Body of pancreas (tissue), 4 donors: ENCODE data around the gene ERCC1. TPM values are rescaled to one million over a fixed set of nuclear protein-coding genes. Genes with fewer than 3 reads are reported as not detected.
"Not testable (repeated sequence)": the region's sequence is repeated elsewhere in the genome, so short reads cannot be mapped to it uniquely, and the experiment has no call there.

Experiments
- ATAC-seq: fragments of 150-250 bp; one replicate; pipeline ENCODE4 v1.9.1; 2016
- DNase-seq, 4 donors: peaks; one replicate each; pipeline ENCODE4 v3.0.0-alpha.2; 2019
- H3K27ac ChIP-seq, 4 donors: fragments of 200-600 bp; sonication (generic); 1 replicate in 3 of 4; 2 replicates in 1 of 4; pipeline versions ENCODE4 v1.5.1 to v1.6.1; 2016 to 2019; ENCODE audit warnings: mild to moderate bottlenecking in 1 of 4, mixed read lengths in 1 of 4, moderate library complexity in 1 of 4
- H3K27me3 ChIP-seq, 2 donors: fragments of 200-600 bp; sonication (generic); one replicate each; pipeline ENCODE4 v1.6.0; 2016; ENCODE audit warnings: mild to moderate bottlenecking in 1 of 2
- H3K36me3 ChIP-seq, 2 donors: fragments of 200-600 bp; sonication (generic); replicated peaks in 1 of 2; 2 replicates each; pipeline ENCODE4 v1.5.1; 2016; ENCODE audit warnings: low read depth in 2 of 2; ENCODE audit not compliant: insufficient read depth in 1 of 2
- H3K4me1 ChIP-seq: fragments of 200-600 bp; sonication (generic); one replicate; pipeline ENCODE4 v1.6.0; 2016
- H3K4me3 ChIP-seq, 2 donors: fragments of 200-600 bp; sonication (generic); 1 replicate in 1 of 2; 2 replicates in 1 of 2; pipeline ENCODE4 v1.5.1; 2016 to 2019
- H3K9me3 ChIP-seq, 3 donors: fragments of 200-600 bp; sonication (generic); 1 replicate in 2 of 3; 2 replicates in 1 of 3; pipeline ENCODE4 v1.5.1; 2016
- POLR2A ChIP-seq, 3 donors: fragments of 450-650 bp; IDR thresholded peaks; one replicate each; pipeline ENCODE4 v1.6.1; 2016; ENCODE audit warnings: antibody characterized with exemption in 3 of 3, mild to moderate bottlenecking in 2 of 3
- WGBS, 2 donors: methylation state at CpG; one replicate each; pipeline ENCODE4 v1.1.5; 2017; 5-methylcytosine and 5-hydroxymethylcytosine counted together
- intact Hi-C: fragments of 100-400 bp; cut with DNase I; formaldehyde crosslinking; loops from one replicate; pipeline ENCODE4 v1.15.1; 2023
- total RNA-seq, 2 donors: library from RNA; depleted of rRNA; stranded (reverse); fragments of >200 nt; gene quantifications; one replicate each; pipeline ENCODE4 v1.1.0, GENCODE V29; 2016
- TF ChIP-seq, protein P1 (sequence below), 7 experiments: fragments of 450-650 bp in 4 of 7; fragments of 200-600 bp in 3 of 7; sonication (generic) in 3 of 7; IDR thresholded peaks; one replicate each; pipeline ENCODE4 v1.5.1; 2016 to 2019; ENCODE audit warnings: antibody characterized with exemption in 7 of 7

The ERCC1 gene
- total RNA-seq, 2 donors from 2014 or later = 91.3 to 97.9 TPM

- TF ChIP-seq POLR2A (IDR thresholded peaks at IDR 0.05) = no peak
- TF ChIP-seq, protein P1, sequence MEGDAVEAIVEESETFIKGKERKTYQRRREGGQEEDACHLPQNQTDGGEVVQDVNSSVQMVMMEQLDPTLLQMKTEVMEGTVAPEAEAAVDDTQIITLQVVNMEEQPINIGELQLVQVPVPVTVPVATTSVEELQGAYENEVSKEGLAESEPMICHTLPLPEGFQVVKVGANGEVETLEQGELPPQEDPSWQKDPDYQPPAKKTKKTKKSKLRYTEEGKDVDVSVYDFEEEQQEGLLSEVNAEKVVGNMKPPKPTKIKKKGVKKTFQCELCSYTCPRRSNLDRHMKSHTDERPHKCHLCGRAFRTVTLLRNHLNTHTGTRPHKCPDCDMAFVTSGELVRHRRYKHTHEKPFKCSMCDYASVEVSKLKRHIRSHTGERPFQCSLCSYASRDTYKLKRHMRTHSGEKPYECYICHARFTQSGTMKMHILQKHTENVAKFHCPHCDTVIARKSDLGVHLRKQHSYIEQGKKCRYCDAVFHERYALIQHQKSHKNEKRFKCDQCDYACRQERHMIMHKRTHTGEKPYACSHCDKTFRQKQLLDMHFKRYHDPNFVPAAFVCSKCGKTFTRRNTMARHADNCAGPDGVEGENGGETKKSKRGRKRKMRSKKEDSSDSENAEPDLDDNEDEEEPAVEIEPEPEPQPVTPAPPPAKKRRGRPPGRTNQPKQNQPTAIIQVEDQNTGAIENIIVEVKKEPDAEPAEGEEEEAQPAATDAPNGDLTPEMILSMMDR (IDR thresholded peaks at IDR 0.05) = no peak
- Histone ChIP-seq H3K36me3 (no peaks in the 10 kb centered on the region), H3K27me3 (no peaks in the 10 kb centered on the region), H3K9me3 (no peaks in the 10 kb centered on the region), H3K4me3 (no peak overlapping the region), H3K4me1 (peaks cover 33% of the 10 kb centered on the region), H3K27ac (no peak overlapping the region)
- intact Hi-C loops = no loop called here
- no peak for ATAC-seq
- WGBS, 2 donors = 83 to 87% methylated on average over 7 to 8 of the region's 8 CpGs
- no peak for DNase-seq
These were observed 15.6 kb downstream of the ERCC1 start for GRCh38 chr19:45408121-45408520.

DNA sequence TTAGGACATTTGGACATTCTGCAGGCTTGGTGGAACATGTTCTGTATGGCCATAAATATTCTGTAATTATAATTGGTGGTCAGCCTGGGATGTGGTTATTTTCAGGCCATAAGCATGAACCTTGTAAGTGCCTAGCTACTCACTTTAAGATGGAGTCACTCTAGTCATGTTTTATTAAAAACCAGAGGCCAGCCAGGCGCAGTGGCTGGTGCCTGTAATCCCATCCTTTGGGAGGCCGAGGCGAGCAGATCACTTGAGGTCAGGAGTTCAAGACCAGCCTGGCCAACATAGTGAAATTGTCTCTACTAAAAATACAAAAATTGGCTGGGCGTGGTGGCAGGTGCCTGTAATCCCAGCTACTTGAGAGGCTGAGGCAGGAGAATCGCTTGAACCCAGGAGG lies 16.1 kb downstream of the ERCC1 start:
- H3K4me1 ChIP-seq = peaks cover 38% of the 10 kb centered on the region
- DNase-seq, H3K4me3 ChIP-seq, intact Hi-C loops, H3K27ac ChIP-seq, H3K9me3 ChIP-seq, ATAC-seq, H3K36me3 ChIP-seq, H3K27me3 ChIP-seq: not testable (repeated sequence)
- 75 to 79% methylated on average over 5 of the region's 5 CpGs for WGBS, 2 donors

GRCh38 chr19:45407091-45407375 lies 16.7 kb downstream of the ERCC1 start:
- intact Hi-C loops = no loop called here

DNA sequence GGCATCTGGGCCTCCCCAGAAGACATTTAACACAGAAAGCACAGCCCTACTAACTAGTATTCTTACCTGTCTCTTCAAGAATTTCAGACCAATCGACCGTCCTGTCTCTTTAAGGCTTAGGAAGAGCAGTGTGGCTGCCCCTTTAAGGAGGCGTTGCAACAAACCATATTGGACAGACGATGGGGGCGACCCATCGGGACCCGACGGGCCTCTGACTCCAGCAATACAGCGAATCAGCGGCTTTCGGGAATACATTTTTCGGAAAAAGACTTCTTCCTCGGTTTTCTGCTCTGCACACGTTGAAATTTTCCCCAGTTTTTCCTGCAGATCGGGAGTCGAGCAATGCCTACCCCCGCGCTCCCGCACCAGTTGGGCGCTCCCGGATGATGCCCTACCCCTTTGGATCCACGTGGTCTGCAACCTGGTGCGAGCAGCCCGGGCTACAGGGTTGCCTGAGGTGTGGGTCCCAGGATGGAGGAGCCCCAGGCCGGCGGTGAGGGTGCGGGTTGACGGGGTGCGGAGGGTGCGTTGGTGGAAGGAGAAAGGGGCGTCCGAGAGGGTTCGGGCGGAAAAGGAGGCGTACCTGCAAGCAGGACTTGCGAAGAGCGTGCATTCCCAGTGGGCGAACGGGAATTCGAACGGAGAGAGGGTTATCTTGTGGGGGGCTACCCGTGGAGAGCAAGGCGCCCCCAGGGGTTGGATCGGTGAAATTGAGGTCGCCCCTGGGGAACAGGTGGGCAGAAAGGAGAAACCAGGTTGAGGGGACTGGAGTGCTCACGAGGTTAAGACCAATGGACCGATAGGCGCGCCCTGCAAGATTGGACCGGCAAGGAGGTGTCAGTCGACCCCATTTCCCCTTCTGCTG lies 17.3 kb downstream of the ERCC1 start, which contains the start of gene POLR1G:
Gene POLR1G (plus strand): TSS at position 419 of the 865 bp plus-strand sequence. CDS start 53 bp downstream, at position 472.
- Histone ChIP-seq H3K27me3 (no peaks in the 10 kb centered on the region), H3K4me1 (peaks cover 45% of the 10 kb centered on the region), H3K4me3 (peak within 1 kb of the TSS; percentile 85 to 92), H3K36me3 (no peaks in the 10 kb centered on the region), H3K9me3 (no peaks in the 10 kb centered on the region), H3K27ac (peak within 1 kb of the TSS; percentile 89 to 99 (median 96))
- 0 to 2% methylated on average over 39 to 51 of the region's 51 CpGs for WGBS, 2 donors
- peak; percentile 68 for ATAC-seq
- intact Hi-C loops = no loop called here
- TF ChIP-seq, protein P1 (IDR thresholded peaks at IDR 0.05) = peak in 3 of 7 experiments; percentile 10 to 45 (median 22)
- TF ChIP-seq POLR2A (IDR thresholded peaks at IDR 0.05) = peak in 2 of 3 donors; percentile 48 to 52
- peak; percentile 81 to 83 (median 82) for DNase-seq

More at GRCh38 chr19:45407091-45407375, 16.7 kb downstream of the ERCC1 start:
- WGBS, 2 donors = 0% methylated on average over 10 of the region's 10 CpGs
- Histone ChIP-seq H3K4me3 (peak overlapping the region; percentile 85 to 92), H3K27ac (no peak overlapping the region), H3K27me3 (no peaks in the 10 kb centered on the region), H3K4me1 (peaks cover 43% of the 10 kb centered on the region), H3K9me3 (no peaks in the 10 kb centered on the region), H3K36me3 (no peaks in the 10 kb centered on the region)
- TF ChIP-seq, protein P1 (IDR thresholded peaks at IDR 0.05) = no peak
- TF ChIP-seq POLR2A (IDR thresholded peaks at IDR 0.05) = no peak
- ATAC-seq = no peak
- DNase-seq = no peak

DNA sequence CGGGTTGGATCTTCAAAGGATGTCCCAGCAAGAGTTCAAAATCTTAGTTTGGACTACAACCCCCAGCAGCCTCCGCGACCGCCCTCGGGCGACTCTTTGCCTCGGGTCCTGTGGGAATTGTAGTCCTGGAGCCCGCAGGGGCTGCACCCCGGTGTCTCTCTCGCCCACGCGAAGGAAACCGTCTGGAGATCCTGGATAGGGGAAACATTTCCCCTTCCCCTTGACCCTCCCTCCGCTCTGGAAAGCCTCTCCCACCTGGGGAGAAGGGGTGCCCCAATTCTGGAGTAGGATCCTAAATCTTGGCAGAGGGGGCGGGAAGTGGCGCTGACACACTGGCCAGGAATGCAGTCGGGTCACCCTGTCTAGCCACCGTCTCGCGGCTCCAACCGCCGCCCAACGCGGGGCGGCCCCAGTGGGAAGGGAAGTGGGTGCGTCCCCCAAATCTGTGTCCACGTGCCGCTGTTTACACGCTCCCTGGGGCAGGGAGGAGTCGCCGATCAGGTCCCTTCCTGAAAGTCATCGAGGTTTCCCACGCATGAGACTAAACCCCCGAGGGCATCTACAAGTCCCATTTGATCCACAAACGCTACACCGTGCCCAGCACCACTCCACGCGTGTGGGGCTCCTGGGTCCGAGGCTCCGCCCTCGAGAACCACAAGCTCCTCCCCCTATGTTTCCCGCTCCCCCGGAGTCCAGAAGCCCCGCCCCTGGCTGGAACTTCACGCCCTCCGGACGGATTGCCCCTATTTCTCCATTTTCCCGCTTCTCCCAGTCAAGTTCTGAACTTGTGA lies 18.1 kb downstream of the ERCC1 start:
- 0 to 1% methylated on average over 18 to 48 of the region's 48 CpGs for WGBS, 2 donors

More for the DNA sequence above, 18.1 kb downstream of the ERCC1 start:
- Histone ChIP-seq H3K27ac (peak overlapping the region; percentile 89 to 99 (median 96)), H3K27me3 (no peaks in the 10 kb centered on the region), H3K9me3 (no peaks in the 10 kb centered on the region), H3K4me3 (peak overlapping the region; percentile 85 to 92), H3K36me3 (no peaks in the 10 kb centered on the region), H3K4me1 (peaks cover 45% of the 10 kb centered on the region)
- peak; percentile 89 to 93 (median 91) for DNase-seq
- intact Hi-C loops = no loop called here
- TF ChIP-seq POLR2A (IDR thresholded peaks at IDR 0.05) = peak in 2 of 3 donors; percentile 27 to 45
- TF ChIP-seq, protein P1 (IDR thresholded peaks at IDR 0.05) = peak in 1 of 7 experiments; percentile 1
- peak; percentile 72 for ATAC-seq
